Putamen (tissue), 1 donor: ENCODE results near the gene ANK3.

Experiments
- DNase-seq: peaks from one replicate; pipeline ENCODE4 v3.0.0-alpha.2; 2016; ENCODE audit warnings: low spot score

Gene ANK3

GRCh38 chr10:60175441-60175971 is 214.2 kb downstream of the ANK3 start:
- DNase-seq = no peak

- DNase-seq = peak; percentile 21
These were observed 217.2 kb downstream of the ANK3 start for GRCh38 chr10:60172363-60172990.

- DNase-seq = no peak
These were observed 218.2 kb downstream of the ANK3 start for GRCh38 chr10:60171436-60172013.

- DNase-seq = no peak
These were observed 219.4 kb downstream of the ANK3 start for GRCh38 chr10:60170250-60170649.

GRCh38 chr10:60169111-60169510 is 220.6 kb downstream of the ANK3 start:
- no peak for DNase-seq

GRCh38 chr10:60167050-60167449 is 222.6 kb downstream of the ANK3 start:
- DNase-seq = no peak

GRCh38 chr10:60163786-60164185 is 225.9 kb downstream of the ANK3 start:
- no peak for DNase-seq

GRCh38 chr10:60162631-60163030 is 227.0 kb downstream of the ANK3 start:
- DNase-seq = no peak

GRCh38 chr10:60155943-60156683 is 233.6 kb downstream of the ANK3 start:
- peak; percentile 71 for DNase-seq

- DNase-seq = no peak
These were observed 234.4 kb downstream of the ANK3 start for GRCh38 chr10:60155099-60155877.

- no peak for DNase-seq
These were observed 240.7 kb downstream of the ANK3 start for GRCh38 chr10:60149003-60149402.

- DNase-seq = no peak
These were observed 241.3 kb downstream of the ANK3 start for GRCh38 chr10:60148266-60148840.

- DNase-seq = no peak
These were observed 242.0 kb downstream of the ANK3 start for GRCh38 chr10:60147576-60148265.

- DNase-seq = no peak
These were observed 242.7 kb downstream of the ANK3 start for GRCh38 chr10:60147025-60147424.

GRCh38 chr10:60144099-60144498 is 245.6 kb downstream of the ANK3 start:
- DNase-seq = no peak

- no peak for DNase-seq
These were observed 246.9 kb downstream of the ANK3 start for GRCh38 chr10:60142736-60143135.

GRCh38 chr10:60141896-60142559 is 247.6 kb downstream of the ANK3 start:
- DNase-seq = no peak

GRCh38 chr10:60140651-60141632 is 248.7 kb downstream of the ANK3 start:
- DNase-seq = no peak

- DNase-seq = no peak
These were observed 249.7 kb downstream of the ANK3 start for GRCh38 chr10:60139798-60140566.
